ENCODE data around the gene SLC25A25. TPM values are rescaled to one million over a fixed set of nuclear protein-coding genes. Genes with fewer than 3 reads are reported as not detected.
"Not testable (repeated sequence)": the region's sequence is repeated elsewhere in the genome, so short reads cannot be mapped to it uniquely, and the experiment has no call there.

The SLC25A25 gene
- total and polyA plus RNA-seq, 2 of the 8 experiments (the other 6 are each of a cell fraction or from before 2014, with no cell fraction given): 6.5 to 18.5 TPM

DNA sequence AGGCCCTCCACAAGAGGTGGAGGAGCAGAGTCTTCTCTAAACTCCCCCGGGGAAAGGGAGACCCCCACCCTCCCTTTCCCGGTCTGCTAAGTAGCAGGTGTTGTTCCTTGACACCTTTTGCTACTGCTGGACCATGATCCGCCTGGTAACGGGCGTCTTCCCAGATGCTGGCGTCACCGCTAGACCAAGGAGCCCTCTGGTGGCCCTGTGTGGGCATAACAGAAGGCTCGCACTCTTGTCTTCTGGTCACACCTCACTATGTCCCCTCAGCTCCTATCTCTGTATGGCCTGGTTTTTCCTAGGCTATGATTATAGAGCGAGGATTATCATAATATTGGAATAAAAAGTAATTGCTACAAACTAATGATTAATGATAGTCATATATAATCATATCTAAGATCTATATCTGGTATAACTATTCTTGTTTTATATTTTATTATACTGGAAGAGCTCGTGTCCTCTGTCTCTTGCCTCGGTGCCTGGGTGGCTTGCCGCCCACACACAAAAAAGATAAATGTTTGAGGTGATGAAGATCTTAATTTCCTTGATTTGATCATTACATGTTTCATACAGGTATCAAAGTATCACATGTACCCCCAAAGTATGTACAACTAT lies 62.1 kb downstream of the SLC25A25 start:
- not testable (repeated sequence) for H3K9ac ChIP-seq (replicated peaks in 1 of 4; ENCODE audit: extremely low read depth in 1 of 4, low read depth in 3 of 4, low read length in 3 of 4); H4K8ac ChIP-seq (ENCODE audit: extremely low read depth, insufficient read depth, low read length); H3K27me3 ChIP-seq (replicated peaks in 1 of 4; ENCODE audit: control insufficient read depth in 3 of 4, extremely low read depth in 1 of 4, insufficient read depth in 3 of 4, low read length in 3 of 4); H4K5ac ChIP-seq (ENCODE audit: insufficient read length, low read depth, low read length); H3K4ac ChIP-seq (replicated peaks; ENCODE audit: insufficient read length, low read depth, low read length); H3K4me2 ChIP-seq (ENCODE audit: insufficient read depth in 1 of 2, low read depth in 2 of 2, low read length in 2 of 2); H3K79me1 ChIP-seq (ENCODE audit: low read depth, low read length); H2AK5ac ChIP-seq (ENCODE audit: low read depth, low read length); H3K18ac ChIP-seq (ENCODE audit: extremely low read depth, low read length); H3K56ac ChIP-seq (replicated peaks; ENCODE audit: insufficient read length, low read depth, low read length); H2BK120ac ChIP-seq (replicated peaks; ENCODE audit: low read depth, low read length); H2BK15ac ChIP-seq (ENCODE audit: low read length); H4K91ac ChIP-seq (replicated peaks; ENCODE audit: insufficient read length, low read length); H3K4me3 ChIP-seq (ENCODE audit: extremely low read depth in 1 of 4, insufficient read depth in 2 of 4, low read depth in 3 of 4, low read length in 4 of 4); H3K14ac ChIP-seq (ENCODE audit: insufficient read length); H4K20me1 ChIP-seq (replicated peaks in 1 of 2; ENCODE audit: control insufficient read depth in 1 of 2, insufficient read depth in 2 of 2, low read length in 2 of 2); H2BK20ac ChIP-seq (ENCODE audit: low read length); H3K23me2 ChIP-seq (ENCODE audit: low read depth, low read length); H2AFZ ChIP-seq (ENCODE audit: low read length); FAIRE-seq; H3K9me3 ChIP-seq (ENCODE audit: insufficient read depth in 2 of 2, low read depth in 1 of 2, low read length in 1 of 2); H2BK5ac ChIP-seq (ENCODE audit: low read depth, low read length); H3K36me3 ChIP-seq (ENCODE audit: control insufficient read depth in 2 of 4, insufficient read depth in 4 of 4, low read length in 3 of 4); H2BK12ac ChIP-seq (ENCODE audit: low read depth, low read length); H3K4me1 ChIP-seq (replicated peaks in 1 of 4; ENCODE audit: control insufficient read depth in 3 of 4, insufficient read depth in 4 of 4, low read length in 3 of 4); H3K27ac ChIP-seq (ENCODE audit: low read depth, low read length); H3K23ac ChIP-seq (ENCODE audit: insufficient read length)
- DNase-seq (ENCODE audit: low read depth in 1 of 2, low spot score in 2 of 2): peak in 1 of 2 experiments; percentile 82
- H3K79me2 ChIP-seq (ENCODE audit: control insufficient read depth in 1 of 2, insufficient read depth in 2 of 2, low read length in 2 of 2): peaks cover 0 to 15% of the 10 kb centered on the region in 2 experiments; a peak in 1 of 4 replicates
- CTCF ChIA-PET (ENCODE audit: partially characterized antibody): interaction anchor here (0.8 to 9.9 kb wide), 6 partner anchors 10 to 187 kb away, joined by 3 to 74 read pairs (median 11); partner anchors contain the start of gene LCN2
- TF ChIP-seq, protein P1, sequence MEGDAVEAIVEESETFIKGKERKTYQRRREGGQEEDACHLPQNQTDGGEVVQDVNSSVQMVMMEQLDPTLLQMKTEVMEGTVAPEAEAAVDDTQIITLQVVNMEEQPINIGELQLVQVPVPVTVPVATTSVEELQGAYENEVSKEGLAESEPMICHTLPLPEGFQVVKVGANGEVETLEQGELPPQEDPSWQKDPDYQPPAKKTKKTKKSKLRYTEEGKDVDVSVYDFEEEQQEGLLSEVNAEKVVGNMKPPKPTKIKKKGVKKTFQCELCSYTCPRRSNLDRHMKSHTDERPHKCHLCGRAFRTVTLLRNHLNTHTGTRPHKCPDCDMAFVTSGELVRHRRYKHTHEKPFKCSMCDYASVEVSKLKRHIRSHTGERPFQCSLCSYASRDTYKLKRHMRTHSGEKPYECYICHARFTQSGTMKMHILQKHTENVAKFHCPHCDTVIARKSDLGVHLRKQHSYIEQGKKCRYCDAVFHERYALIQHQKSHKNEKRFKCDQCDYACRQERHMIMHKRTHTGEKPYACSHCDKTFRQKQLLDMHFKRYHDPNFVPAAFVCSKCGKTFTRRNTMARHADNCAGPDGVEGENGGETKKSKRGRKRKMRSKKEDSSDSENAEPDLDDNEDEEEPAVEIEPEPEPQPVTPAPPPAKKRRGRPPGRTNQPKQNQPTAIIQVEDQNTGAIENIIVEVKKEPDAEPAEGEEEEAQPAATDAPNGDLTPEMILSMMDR (IDR thresholded peaks at IDR 0.05; ENCODE audit: control extremely low read depth in 1 of 3, insufficient read depth in 1 of 3, low read depth in 1 of 3, low read length in 3 of 3): peak in 1 of 3 experiments; percentile 4; a peak in 1 of 4 replicates
- 36% methylated on average over 10 of the region's 12 CpGs; no CpG with 5 or more reads in 1 of the 2 experiments for WGBS, 2 experiments (ENCODE audit: extremely low coverage in 1 of 2, insufficient coverage in 1 of 2, insufficient read length in 1 of 2, insufficient replicate concordance in 2 of 2, low coverage in 1 of 2, low lambda C conversion rate in 2 of 2, missing lambda C conversion rate in 1 of 2)
- POLR2A ChIA-PET (ENCODE audit: partially characterized antibody): interaction anchor here (3.2 to 4.2 kb wide), 2 partner anchors 12 to 31 kb away, joined by 13 to 21 read pairs; partner anchors contain the start of gene BBLN
